HG03280 (cell line): Measurements from ENCODE around the gene ASCC1.
A peak's percentile ranks its signal among the peaks of the same experiment; 100 is the strongest.

Source experiments
- ATAC-seq: cut with Tn5 transposase; IDR thresholded peaks from one replicate; pipeline ENCODE4 v1.9.1; 2021; ENCODE audit warnings: mild to moderate bottlenecking, moderate library complexity; ENCODE audit not compliant: unreplicated experiment

The ASCC1 gene, protein sequence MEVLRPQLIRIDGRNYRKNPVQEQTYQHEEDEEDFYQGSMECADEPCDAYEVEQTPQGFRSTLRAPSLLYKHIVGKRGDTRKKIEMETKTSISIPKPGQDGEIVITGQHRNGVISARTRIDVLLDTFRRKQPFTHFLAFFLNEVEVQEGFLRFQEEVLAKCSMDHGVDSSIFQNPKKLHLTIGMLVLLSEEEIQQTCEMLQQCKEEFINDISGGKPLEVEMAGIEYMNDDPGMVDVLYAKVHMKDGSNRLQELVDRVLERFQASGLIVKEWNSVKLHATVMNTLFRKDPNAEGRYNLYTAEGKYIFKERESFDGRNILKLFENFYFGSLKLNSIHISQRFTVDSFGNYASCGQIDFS

DNA sequence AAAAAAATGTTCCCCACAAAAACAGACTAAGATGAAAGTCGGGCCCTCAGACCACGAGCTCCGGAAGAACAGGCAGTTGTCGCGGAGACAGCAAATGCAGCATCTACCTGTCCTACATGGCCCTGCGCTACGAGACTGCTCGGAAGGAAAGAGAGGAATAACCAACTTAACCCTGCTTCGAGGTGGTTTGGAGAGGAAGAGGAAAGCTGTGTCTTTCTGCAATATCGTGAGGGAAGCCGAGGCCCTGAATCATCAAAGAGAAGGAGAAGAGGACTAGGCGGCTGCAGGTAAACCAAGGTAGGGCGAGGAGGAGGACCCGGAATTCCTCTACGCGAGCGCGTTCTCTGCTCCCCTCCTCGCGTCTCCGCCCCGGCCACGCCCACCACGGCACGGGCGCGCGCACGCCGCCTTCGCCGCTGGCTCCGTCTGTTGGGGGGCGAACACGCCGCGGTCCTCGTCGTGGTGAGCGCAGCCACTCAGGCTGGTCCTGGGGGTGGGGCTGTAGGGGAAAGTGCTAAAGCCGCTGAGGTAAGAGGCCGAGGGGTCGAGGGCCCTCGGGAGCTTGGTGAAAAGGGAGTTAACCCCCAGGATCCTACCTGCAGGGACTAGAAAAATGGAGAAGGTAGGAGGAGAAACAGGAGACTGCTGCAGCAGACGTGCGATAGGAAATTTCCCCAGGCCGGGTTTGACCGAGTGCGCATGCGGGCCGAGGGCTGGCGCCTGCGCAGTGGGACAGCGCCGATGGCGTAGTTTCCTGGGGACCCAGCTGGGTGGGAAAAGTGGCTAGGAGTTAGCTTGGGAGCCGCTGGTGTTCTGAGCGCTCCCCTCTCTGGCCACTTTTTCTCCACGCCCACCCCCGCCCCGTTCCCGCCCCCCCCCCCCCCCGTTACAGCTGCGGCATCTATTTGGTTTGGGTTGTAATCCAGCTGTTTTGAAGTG is at the start of gene ASCC1, which contains the start of gene ANAPC16:
Gene ASCC1 (minus strand): TSS at position 666 of the 939 bp plus-strand sequence. CDS start 2,978 bp downstream, outside the sequence.
Gene ANAPC16 (plus strand): TSS at position 402 of the 939 bp plus-strand sequence. CDS start 7,903 bp downstream, outside the sequence.
- peak; percentile 87 for ATAC-seq

DNA sequence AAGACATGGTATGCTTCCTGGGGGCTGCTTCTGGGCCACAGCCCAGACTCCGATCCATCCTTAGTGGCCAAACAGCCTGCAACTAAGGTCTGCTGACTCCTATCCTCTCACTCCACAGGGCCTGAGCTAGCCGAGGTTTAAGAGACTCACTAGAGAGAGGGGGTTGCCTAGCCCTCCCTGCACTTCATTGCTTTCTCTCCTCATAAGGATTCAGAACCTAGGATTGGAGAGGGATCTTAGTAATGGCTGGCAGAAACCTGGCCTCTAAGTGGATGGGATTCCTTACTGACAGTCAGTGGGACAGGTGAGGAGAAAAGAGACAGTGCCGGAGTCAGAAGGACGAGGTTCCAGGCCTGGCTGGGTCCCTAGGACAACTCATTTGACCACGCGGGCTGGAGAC is 49.4 kb upstream of the ASCC1 start:
- ATAC-seq = no peak

DNA sequence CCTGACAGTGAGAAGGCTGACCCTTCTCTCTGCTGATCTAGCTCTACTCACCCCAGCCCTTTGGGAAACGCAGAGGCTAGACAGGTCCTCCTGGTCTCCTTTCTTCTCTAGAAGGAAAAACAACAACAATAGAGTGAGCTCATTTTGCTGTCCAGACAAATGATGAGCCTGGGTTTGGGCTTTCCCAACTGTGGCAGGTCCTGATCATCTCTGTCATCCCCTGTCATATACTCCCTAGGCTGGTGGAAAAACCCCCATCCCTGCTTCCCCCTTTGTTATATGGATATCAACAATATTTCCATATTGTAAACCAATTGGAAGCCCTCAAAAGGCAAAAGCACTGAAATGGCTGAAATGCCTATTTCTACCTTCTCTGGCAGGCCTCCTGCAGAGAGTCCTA is 48.5 kb upstream of the ASCC1 start:
- no peak for ATAC-seq

DNA sequence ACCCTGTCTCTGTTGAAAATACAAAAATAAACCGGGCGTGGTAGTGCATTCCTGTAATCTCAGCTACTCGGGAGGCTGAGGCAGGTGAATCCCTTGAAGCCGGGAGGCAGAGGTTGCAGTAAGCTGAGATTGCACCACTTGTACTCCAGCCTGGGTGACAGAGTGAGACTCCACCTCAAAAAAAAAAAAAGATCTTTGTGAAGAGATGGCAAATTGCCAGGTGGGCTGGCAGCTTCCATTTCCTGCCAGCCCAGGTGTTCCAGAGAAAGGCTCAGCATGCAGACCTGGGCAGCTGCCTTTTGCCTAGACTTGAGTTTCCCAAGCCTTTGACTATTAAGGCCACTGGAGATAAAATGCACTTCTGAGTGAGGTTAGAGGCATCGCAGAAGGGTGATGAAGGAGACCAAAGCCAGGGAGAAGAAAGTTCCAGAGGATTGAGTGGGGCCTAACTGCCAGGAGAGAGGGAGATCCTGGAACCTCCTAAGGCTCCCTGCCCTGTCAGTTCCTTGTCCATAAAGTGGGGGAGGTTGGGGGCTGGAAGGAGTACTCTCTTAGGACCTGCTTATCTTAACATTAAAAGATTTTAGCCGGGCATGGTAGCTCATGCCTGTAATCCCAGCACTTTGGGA is 47.7 kb upstream of the ASCC1 start:
- no peak for ATAC-seq

DNA sequence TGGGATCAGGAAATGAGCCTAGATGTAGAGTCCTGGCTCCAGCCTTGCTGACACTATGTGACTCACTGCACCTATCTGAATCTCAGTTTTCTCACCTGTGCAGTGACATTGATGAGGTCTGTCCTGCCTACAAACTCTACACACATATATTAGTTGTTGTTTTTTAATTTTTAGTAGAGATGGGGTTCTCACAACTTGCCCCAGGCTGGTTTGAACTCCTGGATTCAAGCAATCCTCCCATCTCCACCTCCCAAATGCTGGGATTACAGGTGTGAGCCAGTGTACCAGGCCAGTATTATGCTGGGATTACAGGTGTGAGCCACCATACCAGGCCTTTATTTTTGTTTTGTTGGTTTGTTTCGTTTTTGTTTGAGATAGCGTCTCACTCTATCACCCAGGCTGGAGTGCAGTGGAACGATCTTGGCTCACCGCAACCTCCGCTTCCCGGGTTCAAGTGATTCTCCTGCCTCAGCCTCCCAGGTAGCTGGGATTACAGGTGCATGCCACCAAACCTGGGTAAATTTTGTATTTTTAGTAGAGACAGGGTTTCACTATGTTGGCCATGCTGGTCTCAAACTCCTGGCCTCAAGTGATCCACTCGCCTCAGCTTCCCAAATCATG is 45.8 kb upstream of the ASCC1 start:
- peak; percentile 12 for ATAC-seq

DNA sequence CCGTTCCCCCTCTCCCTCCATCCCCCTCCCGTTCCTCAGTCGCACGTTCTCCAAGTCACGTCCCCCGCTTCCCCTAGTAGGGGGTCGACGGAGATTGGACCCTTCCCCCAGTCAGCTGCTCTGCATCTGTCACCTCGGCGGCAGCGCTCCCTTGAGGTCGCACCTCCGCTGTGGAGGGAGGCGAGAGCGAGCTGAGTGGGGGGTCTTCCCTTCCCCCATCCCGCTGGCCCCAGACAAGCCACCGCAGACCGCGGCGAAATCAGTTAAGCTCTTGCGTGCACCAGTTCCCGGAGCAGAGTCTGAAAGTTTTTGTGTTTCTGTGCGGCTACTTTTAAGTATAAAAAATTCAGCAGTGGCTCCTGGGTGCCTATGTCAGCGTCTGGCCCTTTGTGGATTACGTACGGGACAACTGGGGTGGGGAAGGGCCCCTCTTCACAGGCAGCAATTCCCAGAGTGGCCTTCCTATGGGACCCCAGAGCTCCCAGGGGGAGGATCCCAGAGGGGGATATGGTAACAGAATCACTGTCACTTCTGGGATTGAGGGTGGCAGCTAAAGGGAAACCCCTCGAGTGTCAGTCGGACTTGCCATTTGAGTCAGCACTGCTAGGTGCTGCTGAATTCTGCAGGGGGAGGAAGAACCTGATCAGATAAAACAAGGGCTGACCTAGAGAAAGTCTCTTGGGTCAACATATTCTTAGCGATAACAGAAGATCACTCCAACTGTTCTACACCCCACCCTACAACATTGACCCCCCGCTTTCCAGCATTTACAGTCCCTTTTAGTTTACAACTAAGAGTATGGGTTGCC is 45.1 kb upstream of the ASCC1 start:
- ATAC-seq = peak; percentile 44

DNA sequence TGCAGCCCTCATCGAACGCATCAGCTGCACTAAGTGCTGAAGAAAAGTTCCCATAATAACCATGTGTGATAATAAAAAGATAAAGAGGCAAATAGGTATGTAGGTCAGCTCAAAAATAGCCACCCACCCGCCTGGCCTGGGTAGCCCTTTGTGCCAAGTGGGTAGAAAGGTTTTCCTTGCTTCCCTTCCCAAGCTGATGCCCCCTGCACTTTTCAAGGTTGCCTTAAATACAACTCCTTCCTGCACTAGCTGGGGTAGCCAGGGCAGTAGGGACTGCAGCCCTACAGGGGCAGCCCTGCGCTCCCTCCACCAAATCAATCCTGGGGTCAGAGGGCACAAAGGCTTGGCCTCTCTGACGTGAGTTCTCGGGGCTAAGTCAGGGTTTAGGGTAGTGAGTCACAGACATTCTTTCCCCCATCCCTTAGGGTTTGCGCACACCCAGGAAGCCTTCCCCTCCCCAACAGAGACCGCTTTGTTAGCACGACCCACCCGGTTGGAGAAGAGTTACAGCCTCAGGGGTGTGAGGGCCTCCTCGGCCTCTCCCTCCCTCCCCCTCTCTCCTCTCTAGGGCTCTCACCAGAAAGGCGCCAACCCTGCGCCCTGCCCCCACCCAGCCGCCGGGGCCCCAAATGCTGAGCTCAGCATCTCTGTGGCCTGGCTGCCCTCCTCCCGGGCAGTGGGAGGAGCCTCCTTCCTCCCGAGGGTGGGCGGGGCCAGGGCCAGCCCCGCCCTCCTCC is 44.3 kb upstream of the ASCC1 start:
- ATAC-seq = peak; percentile 66

DNA sequence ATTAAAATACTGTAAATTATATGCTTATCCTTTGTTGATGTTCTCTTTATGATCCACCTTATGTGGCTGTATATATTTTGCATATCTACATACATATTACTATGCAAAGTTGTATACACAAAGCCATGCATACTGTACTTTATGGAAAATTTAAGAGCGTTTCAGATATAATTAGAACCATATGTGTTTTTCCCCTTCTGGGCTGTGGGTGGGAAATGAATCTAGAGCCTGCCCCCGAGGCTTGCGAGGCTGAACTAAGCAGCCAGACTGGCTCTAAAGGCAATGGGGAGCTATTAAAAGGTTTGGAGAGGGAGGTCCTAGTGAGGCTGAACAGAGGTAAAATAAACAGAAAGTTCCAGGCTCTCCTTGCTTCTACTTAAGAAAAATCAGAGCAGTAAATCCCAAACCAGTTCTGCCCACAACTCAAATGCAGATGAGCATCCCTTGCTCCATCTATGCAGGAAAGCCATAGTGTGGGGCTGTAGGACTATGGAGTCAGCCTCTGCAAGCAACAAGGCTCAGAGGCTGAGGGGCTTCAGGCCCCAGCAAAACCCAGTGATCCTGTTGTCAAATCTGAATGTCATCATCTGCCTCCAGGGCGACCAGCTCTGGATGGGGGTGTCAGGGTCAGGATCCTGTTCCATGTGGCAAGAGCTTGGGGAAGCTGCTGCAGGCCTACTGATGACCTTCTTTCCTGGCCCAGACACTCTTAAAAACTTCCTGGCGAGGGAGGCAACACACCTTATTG is 43.6 kb upstream of the ASCC1 start:
- no peak for ATAC-seq

DNA sequence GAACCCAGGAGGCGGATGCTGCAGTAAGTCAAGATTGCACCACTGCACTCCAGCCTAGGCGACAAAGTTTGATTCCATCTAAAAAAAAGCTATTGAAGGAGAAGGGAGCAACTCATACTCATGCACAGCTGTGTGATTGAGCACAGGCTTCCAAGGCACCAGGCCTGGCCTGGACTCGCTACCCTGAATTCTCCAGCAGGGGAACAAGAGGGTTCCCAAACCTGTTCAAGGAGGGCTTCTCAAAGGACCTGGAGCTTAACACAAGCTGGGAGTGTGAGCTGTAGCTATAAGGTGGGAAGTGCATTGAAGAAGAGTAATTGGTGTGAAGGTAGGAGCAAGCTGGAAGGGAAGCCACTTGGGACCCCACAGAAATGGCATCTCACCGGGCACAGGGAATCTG is 42.5 kb upstream of the ASCC1 start:
- ATAC-seq = no peak

DNA sequence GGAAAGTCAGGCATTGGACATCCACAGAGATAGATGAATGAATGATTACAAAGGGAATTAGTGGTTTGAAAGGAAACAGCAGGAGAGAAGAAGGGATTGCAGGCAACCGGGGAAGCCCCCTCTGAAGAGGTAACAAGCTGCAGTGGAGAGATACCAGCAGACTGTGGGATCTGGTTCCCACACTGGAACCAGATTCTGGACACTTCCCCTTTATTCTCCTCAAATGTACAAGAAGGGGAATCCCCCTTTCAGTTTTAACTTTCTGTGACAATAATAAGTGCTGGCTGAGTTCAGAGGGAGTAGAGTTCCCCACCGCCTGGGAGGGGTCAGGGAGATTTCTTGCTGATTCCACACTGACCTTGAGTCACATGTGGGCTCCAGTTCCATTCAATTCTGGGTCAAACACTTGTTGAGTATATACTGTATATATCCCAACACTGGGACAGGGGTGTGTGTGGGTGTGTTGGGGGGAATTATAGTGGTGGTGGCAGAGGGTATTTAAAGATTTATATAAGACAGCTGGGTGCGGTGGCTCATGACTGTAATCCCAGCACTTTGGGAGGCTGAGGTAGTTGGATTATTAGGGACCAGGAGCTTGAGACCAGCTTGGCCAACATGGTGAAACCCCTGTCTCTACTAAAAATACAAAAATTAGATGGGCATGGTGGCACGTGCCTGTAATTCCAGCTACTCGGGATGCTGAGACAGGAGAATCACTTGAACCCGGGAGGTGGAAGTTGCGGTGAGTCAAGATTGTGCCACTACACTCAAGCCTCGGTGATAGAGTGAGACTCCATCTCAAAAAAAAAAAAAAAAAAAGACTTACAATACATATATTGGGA is 41.2 kb upstream of the ASCC1 start:
- ATAC-seq = no peak

DNA sequence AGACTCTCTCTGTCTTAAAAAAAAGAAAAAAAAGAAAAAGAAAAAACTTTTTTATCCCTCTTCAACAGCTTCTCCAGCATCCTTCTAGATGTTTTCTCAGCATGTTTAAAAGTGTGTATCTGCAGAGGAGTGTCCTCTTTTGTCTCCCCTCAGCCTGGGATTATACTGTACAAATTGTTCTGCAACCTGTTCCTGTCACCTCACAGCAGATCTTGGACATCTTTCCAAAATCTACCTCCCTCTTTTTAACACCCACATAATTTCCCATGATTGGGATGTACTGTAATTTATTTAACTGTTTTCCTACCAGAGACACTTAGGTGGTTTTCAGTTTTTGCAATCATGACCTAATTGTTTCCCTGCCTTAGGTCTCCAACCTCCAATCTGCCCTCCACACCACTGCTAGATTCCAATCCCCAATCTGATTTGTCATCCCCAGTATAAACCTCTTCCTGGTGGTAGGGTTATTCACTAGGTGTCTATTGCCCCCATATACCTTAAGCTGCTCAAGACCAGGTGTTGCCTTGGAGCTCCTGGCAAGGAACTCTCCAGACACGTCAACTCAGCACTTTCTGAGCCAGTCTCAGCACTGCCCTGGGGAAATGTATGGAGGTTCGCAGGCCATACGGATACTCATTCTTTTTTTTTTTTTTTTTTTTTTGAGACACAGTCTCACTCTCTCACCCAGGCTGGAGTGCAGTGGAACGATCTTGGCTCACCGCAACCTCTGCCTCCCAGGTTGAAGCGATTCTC is 40.1 kb upstream of the ASCC1 start:
- ATAC-seq = no peak

DNA sequence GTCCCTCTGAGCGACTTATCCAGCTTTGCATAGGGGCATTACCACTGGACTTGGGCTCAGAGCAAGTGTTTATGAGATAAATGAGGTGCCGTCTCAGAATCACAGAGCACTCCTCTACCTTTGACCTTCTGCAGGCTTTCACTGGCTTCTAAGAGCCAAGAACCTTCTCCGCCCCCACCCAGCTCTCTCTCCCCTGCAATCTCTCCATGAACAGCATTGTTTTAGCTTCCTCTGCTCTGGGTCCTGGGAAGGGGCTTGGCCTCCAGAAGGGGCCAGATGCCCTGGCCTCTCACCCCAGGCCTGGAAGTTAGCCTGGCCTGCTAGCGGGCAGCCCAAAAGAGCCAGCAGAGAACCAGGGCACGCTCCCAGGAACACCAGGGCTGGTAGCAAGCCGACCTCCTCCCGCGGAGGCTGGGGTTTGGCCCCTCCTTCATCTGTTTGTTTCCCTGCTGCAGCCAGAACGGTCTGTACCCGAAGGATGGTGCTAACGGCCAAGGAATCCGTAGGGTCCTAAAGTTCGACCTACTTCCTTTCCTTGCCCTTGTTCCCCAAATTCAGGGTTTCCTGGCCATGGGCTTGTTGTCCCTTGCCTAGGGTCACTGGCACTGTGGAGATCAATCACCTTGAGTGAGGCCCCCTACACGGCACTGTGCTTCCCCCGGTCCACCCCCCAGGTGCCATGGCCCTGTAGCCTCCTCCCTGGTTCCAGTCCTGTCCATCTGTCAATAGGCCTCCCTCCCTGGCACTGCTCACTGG is 38.9 kb upstream of the ASCC1 start:
- ATAC-seq = no peak

DNA sequence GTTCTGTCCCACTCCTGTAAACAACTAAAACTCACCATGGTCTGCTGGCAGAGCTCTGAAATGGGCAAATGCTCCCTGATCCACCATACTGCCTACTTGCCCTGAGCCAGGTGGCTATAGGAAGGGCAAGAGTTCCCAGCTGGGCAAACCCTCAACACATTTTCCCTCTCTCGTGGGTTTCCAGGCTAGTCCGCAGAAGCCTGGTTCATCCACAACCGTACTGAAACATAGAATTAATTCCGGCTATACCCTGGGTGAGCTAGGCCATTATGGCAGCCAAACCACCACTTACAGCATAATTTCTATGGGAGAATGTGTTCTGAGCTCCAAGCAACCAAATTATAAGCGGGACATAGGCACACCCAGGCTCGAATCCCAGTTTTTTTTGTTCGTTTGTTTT is 37.5 kb upstream of the ASCC1 start:
- no peak for ATAC-seq

DNA sequence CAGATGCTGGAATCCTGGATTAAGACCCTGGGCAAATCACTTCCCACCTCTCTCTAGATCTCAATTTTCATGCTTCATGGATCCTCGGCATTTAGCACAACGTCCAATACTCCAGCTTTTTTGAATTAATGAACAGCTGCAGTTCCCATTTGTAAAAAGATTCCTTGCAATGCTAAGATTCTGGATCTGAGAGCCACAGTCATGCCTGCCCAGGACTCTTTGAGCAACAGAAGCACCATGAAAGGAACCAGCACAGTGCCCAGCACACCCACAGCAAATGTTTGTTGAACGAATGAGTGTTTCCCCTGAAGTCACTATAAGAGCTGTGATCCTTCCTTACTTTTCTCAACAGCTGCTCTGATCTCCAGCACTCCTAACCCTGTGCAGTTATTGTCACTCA is 36.9 kb upstream of the ASCC1 start:
- no peak for ATAC-seq

DNA sequence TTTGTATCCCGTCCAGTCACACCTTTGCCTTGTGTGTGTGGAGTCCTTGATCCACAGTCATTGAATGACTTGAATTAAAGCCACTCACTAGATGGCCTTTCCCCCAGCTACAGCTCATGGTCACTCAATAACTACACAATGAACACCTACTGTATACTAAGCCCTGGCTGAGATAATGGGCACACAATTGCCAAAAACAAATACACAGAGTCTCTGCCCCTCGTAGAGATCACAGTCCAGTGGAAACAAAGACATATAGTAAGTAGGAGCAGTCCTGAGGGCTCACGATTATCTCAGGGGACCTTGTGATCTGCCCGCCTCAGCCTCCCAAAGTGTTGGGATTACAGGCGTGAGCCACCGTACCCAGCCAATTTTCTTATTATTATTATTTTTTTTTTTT is 35.6 kb upstream of the ASCC1 start:
- no peak for ATAC-seq

DNA sequence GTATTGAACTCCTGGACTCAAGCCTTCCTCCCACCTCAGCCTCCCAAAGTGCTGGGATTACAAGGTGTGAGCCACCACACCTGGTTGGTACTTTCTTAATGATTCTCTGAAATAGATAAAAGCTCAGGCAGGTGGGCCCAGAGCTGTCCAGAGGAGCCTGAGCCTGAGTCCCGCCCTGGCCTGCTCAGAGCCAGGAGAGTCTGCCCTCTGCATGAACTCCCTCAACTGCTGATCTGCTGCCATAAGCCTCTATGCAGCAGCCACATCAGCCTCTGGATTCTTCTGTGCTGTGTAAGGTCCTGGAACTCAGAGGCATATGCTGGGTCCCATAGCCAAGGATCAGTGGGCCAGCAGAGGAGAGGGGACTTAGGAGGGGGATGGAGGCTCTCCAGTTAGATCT is 34.6 kb upstream of the ASCC1 start:
- no peak for ATAC-seq
